LNCaP clone FGC (cell line): ENCODE measurements around the gene LRRFIP1.
"Not testable (repeated sequence)": the region's sequence is repeated elsewhere in the genome, so short reads cannot be mapped to it uniquely, and the experiment has no call there.

Experiments used
- DNase-seq: peaks from one replicate; pipeline ENCODE4 v3.0.0-alpha.2; 2011; ENCODE audit warnings: low read depth
- H3K4me3 ChIP-seq: 2 replicates; pipeline ENCODE4 v1.5.1; 2011; ENCODE audit warnings: mild to moderate bottlenecking, low read depth, low read length, control low read depth
- CTCF ChIP-seq: IDR thresholded peaks from 2 replicates; pipeline ENCODE4 v1.5.1; 2012; ENCODE audit warnings: mild to moderate bottlenecking; ENCODE audit not compliant: control insufficient read depth, insufficient read depth; ENCODE audit errors: extremely low read depth

LRRFIP1 gene

GRCh38 chr2:237760506-237761502, 133.4 kb downstream of the LRRFIP1 start:
- TF ChIP-seq CTCF = no peak
- DNase-seq = no peak
- no peak overlapping the region for H3K4me3 ChIP-seq

- DNase-seq, H3K4me3 ChIP-seq: not testable (repeated sequence)
Measured at GRCh38 chr2:237762291-237763182, 135.2 kb downstream of the LRRFIP1 start.

- H3K4me3 ChIP-seq = no peak overlapping the region
- no peak for DNase-seq
- TF ChIP-seq CTCF = no peak
Measured at GRCh38 chr2:237763812-237764211, 136.4 kb downstream of the LRRFIP1 start.

GRCh38 chr2:237765122-237765521, 137.7 kb downstream of the LRRFIP1 start:
- not testable (repeated sequence) for DNase-seq, H3K4me3 ChIP-seq

- DNase-seq = no peak
- TF ChIP-seq CTCF = no peak
- no peak overlapping the region for H3K4me3 ChIP-seq
Measured at GRCh38 chr2:237765875-237766274, 138.5 kb downstream of the LRRFIP1 start.

- DNase-seq = no peak
- no peak overlapping the region for H3K4me3 ChIP-seq
- TF ChIP-seq CTCF = no peak
Measured at GRCh38 chr2:237766340-237766739, 139.0 kb downstream of the LRRFIP1 start.

DNA sequence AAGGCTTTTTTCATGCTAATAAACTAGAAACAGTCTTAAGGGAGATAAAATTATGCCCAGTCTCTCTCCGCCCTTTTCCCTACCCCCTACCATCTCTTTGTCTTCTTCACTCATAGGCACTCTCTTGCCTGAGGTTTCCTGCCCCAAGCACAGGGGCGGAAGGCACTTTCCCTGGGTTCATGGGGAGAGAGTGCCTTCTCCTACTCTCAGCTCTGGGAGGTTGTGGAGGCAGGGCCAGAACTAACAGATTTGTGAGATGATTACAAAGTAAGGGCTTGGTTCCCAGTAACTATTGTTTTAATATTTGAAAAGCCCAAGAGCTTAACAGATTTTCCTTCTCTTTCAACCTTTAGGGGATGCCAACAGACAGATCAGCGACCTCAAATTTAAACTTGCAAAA, 145.1 kb downstream of the LRRFIP1 start:
- no peak for DNase-seq
- TF ChIP-seq CTCF = no peak
- no peak overlapping the region for H3K4me3 ChIP-seq
